ENCODE results near the gene ZNF414. TPM values are rescaled to one million over a fixed set of nuclear protein-coding genes. Genes with fewer than 3 reads are reported as not detected.
A peak's percentile ranks its signal among the peaks of the same experiment; 100 is the strongest.
"Not testable (repeated sequence)": the region's sequence is repeated elsewhere in the genome, so short reads cannot be mapped to it uniquely, and the experiment has no call there.

The ZNF414 gene
- polyA plus RNA-seq, 2 of the 4 experiments (the other 2 are of a cell fraction): 2.8 to 22.1 TPM

- Histone ChIP-seq H3K4me1 (no peaks in the 10 kb centered on the region), H3K4me3 (no peak overlapping the region), H3K27ac (no peak overlapping the region), H3K4me2 (no peak overlapping the region), H3K9me3 (no peaks in the 10 kb centered on the region)
- no peak; a peak in 1 of 6 replicates for ATAC-seq
- ChIA-PET CTCF (no interaction called here), POLR2A (no interaction called here)
- 85% methylated on average over 2 of the region's 2 CpGs for WGBS (ENCODE audit: missing lambda C conversion rate)
- FAIRE-seq: no peak
- DNase-seq (ENCODE audit: low read depth in 1 of 2, low spot score in 1 of 2): no peak
- no peak for TF ChIP-seq ZSCAN20 (CRISPR knock-in tag; IDR thresholded peaks at IDR 0.05)
- no peak for TF ChIP-seq SREBF2 (IDR thresholded peaks at IDR 0.05)
- TF ChIP-seq HES2 (IDR thresholded peaks at IDR 0.05): no peak
- no peak for TF ChIP-seq RCOR1 (IDR thresholded peaks at IDR 0.05; ENCODE audit: low read depth, low read length)
- TF ChIP-seq EP300 (IDR thresholded peaks at IDR 0.05): no peak
- TF ChIP-seq RNF2 (IDR thresholded peaks at IDR 0.05; ENCODE audit: borderline replicate concordance, low read depth): no peak
- TF ChIP-seq JUN (IDR thresholded peaks at IDR 0.05): no peak
These were observed 47.3 kb upstream of the ZNF414 start for GRCh38 chr19:8561075-8561764.

- H3K9me3 ChIP-seq: no peaks in the 10 kb centered on the region
- FAIRE-seq (no peak), ATAC-seq (no peak), DNase-seq (ENCODE audit: low read depth in 1 of 2, low spot score in 1 of 2) (no peak)
- H3K4me3 ChIP-seq: no peak overlapping the region
- CTCF ChIA-PET: interaction anchor here (1.3 to 1.8 kb wide), 2 partner anchors 21 to 23 kb away, joined by 5 to 8 read pairs; no protein-coding TSS in a partner anchor
- no peak overlapping the region for H3K4me2 ChIP-seq
- no peak overlapping the region for H3K27ac ChIP-seq
- WGBS (ENCODE audit: missing lambda C conversion rate): 36% methylated on average over 2 of the region's 2 CpGs
- POLR2A ChIA-PET: no interaction called here
- TF ChIP-seq HES2 (IDR thresholded peaks at IDR 0.05): no peak
- TF ChIP-seq HOXA7 (CRISPR knock-in tag; IDR thresholded peaks at IDR 0.05): no peak
- no peak for TF ChIP-seq EP300 (IDR thresholded peaks at IDR 0.05)
- TF ChIP-seq ZFP36 (IDR thresholded peaks at IDR 0.05; ENCODE audit: borderline replicate concordance, partially characterized antibody): peak; percentile 67
- no peaks in the 10 kb centered on the region for H3K4me1 ChIP-seq
These were observed 44.4 kb upstream of the ZNF414 start for GRCh38 chr19:8558325-8558724.

GRCh38 chr19:8557642-8558238 lies 43.8 kb upstream of the ZNF414 start:
- no peak overlapping the region for H3K4me2 ChIP-seq
- TF ChIP-seq HOXB5 (CRISPR knock-in tag; IDR thresholded peaks at IDR 0.05) (no peak), CTCF (IDR thresholded peaks at IDR 0.05) (no peak), RNF2 (IDR thresholded peaks at IDR 0.05; ENCODE audit: borderline replicate concordance, low read depth) (no peak), EHMT2 (IDR thresholded peaks at IDR 0.05; ENCODE audit: low read depth) (no peak), HES2 (IDR thresholded peaks at IDR 0.05) (no peak), MAX (IDR thresholded peaks at IDR 0.05) (no peak), JUNB (IDR thresholded peaks at IDR 0.05) (no peak), POLR2A (IDR thresholded peaks at IDR 0.05; ENCODE audit: low read length) (no peak), MAFK (IDR thresholded peaks at IDR 0.05; ENCODE audit: partially characterized antibody) (no peak), CEBPB (IDR thresholded peaks at IDR 0.05) (no peak), PHF8 (IDR thresholded peaks at IDR 0.05; ENCODE audit: borderline replicate concordance, low read depth) (no peak), SMC3 (IDR thresholded peaks at IDR 0.05) (no peak), ZFP36 (IDR thresholded peaks at IDR 0.05; ENCODE audit: borderline replicate concordance, partially characterized antibody) (no peak), BCL3 (IDR thresholded peaks at IDR 0.05) (no peak), ELK1 (IDR thresholded peaks at IDR 0.05; ENCODE audit: low read depth, low read length) (no peak), EP300 (IDR thresholded peaks at IDR 0.05) (no peak)
- ATAC-seq (no peak), FAIRE-seq (no peak), DNase-seq (ENCODE audit: low read depth in 1 of 2, low spot score in 1 of 2) (no peak)
- H3K4me1 ChIP-seq: no peaks in the 10 kb centered on the region
- no peak overlapping the region for H3K4me3 ChIP-seq
- no peaks in the 10 kb centered on the region for H3K9me3 ChIP-seq
- no peak overlapping the region for H3K27ac ChIP-seq
- ChIA-PET POLR2A (no interaction called here), CTCF (interaction anchor here (1.3 to 1.8 kb wide), 2 partner anchors 21 to 23 kb away, joined by 5 to 8 read pairs; no protein-coding TSS in a partner anchor)
- WGBS (ENCODE audit: missing lambda C conversion rate): 79% methylated on average over 6 of the region's 6 CpGs

- H3K4me3 ChIP-seq; POLR2A ChIA-PET; H3K4me1 ChIP-seq; H3K9me3 ChIP-seq; H3K27ac ChIP-seq; ATAC-seq; FAIRE-seq; DNase-seq (ENCODE audit: low read depth in 1 of 2, low spot score in 1 of 2); H3K4me2 ChIP-seq: not testable (repeated sequence)
- WGBS (ENCODE audit: missing lambda C conversion rate): 91% methylated on average over 6 of the region's 7 CpGs
- CTCF ChIA-PET: interaction anchor here (0.6 to 1.2 kb wide), 2 partner anchors 23 to 24 kb away, joined by 3 read pairs; partner anchors contain the start of gene MYO1F
These were observed 39.8 kb upstream of the ZNF414 start for GRCh38 chr19:8553729-8554128.

All from A549 (cell line).